Measurements from ENCODE around the gene ZFAND3.
"Not testable (repeated sequence)": the region's sequence is repeated elsewhere in the genome, so short reads cannot be mapped to it uniquely, and the experiment has no call there.

The ZFAND3 gene

DNA sequence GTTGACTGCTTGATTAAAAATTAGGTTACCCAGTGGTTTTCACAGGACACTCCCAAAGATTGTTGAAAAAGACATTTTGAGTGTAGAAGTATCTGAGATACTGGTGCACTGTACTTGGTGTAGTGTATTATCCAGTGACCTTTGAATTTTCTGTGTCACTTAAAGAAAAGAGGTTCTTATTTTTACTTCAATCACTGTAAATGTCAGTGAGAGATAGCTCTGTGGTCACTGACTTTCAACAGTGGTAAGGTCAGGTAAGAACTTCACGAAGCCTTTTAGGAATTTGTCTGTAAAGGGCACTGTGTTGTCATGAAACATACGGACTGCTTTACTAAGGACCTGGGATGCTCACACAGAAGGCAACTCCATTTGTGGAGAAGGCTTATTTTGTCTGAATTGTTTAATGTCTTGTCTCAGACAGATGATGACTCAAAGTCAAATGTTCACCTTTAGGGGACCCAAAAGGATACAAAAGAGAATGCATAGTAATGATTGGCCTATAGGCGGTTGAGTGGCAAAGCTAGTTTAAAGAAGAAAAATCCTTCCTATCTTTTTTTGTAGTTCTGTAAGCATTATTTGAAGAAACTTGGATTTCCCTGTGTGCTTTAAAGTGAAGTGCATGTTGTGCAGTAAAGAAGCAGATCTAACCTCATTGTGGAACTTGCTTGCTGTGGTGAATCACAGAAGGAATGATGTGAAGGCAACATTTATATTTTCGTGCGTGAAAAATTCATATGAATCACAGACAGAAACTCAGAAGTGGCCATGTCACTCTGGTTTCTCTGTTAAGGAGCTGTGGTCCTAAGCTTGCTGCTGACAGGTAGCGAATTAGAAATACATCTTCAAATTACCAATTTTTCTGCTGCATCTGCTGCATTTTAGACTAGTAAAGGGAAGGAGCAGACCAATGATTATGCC lies 47.3 kb downstream of the ZFAND3 start:
- no peak for DNase-seq

DNA sequence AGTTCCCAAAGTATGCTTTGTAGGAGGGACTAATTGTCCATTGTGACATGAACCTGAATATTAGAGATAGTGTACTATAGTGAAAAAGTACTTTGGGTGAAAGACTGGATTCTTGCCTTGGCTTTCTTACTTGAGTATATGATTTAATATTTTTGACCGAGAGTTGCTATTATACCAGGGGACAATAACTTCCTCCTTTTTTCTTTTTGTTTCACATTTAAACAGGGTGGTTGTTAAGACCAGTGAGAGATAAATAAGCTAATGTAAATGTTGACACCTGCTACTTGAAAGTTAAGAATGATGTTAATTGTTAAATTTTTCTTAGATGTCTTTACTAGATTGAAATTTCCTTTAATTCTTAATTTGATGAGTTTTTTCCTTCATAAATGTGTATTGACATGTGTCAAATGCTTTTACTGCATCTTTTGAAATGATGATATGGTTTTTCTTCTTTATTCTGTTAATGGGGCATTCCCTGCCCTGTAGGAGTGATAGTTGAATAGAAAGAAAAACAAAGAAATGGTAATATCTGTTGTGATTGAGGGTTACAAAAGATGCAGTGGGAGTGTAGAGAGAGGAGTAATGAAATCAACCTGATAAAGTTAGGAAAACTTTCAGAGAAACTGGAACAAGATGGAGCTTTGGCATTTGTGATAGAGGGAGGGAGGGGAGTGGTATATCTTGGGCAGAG lies 48.4 kb downstream of the ZFAND3 start:
- no peak for DNase-seq

DNA sequence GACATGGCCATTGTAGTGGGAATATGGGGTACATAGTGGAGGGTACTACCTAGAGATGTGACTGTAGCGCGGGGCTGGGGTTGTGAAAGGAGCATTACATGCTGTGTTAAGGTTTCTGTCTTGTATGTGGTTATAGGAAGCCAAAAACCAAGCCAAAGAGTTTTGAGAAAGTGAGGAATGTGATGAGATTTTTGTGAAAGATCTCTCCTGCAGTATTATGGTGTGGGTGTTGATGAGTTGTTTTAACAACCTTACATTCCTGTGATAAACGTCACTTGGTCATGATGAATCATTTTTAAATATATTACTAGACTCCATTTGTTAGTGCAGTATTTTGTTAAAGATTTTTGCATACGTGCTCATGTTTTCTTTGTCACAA lies 48.9 kb downstream of the ZFAND3 start:
- DNase-seq: no peak

DNA sequence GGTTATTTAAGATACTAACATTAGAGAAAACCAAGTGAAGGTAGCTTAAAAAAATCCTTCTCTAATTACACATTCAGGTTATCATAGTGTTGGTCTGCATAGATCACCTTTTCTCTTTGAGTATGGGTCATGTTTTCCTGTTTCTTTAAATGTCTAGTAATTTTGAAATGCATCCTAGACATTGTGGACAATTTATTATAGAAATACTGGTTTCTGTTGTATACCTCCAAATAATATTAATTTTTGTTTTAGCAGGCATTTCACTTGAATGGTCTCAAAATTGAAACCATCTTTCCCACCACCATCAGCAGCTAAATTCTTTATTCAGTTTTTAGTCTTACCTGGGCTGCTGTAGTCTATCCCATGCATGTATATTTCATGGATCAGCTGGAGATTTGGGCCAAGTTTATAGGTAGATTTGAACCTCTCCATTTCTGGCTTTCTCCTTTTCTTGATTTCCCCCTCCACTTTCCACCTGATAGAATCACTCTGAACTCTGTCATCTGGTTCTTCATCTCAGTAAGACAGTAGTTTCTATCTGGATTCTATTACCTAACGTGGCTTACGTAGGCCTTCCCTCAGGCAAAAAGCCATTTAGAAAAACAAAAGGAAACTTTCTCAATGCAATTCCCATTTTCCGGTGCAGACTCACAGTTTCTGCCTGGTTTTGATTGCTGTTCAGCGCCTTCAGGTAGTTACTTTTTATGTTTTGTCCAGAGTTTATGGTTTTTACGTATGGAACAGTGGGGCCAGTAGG lies 52.3 kb downstream of the ZFAND3 start:
- DNase-seq: no peak

DNA sequence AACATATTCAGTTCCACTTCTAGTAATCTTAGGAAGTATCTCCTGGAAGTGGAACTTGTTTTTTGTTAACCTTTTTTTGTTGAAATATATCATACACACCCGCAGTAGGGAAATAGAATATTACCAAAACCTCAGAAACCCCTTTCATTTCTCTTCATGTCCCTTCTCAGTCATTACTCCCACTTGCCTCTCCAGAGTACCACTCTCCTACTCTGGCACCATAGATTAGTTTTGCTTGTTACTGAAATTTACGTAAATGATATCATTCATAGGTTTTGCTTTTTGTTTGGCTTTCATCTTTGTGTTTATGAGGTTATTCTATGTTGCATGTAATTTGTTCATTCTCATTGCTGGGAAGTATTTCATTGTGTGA lies 52.8 kb downstream of the ZFAND3 start:
- no peak for DNase-seq

DNA sequence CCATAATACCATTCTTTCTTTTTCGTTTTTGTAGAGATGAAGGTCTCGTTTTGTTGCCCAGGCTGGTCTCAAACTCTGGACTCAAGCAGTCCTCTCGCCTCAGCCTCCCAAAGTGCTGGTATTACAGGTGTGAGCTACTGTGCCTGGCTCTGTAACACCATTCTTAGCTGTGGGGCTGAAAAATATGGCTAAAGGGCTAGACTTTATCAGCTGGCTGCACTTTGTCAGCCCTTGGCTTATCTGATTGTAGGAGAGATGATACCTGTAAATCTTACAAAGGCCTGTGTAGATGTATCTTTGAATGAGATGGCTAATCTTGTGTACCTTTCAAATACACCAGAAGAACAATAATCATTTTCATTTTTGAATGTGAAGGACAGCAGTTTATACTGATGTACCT lies 55.2 kb downstream of the ZFAND3 start:
- no peak for DNase-seq

DNA sequence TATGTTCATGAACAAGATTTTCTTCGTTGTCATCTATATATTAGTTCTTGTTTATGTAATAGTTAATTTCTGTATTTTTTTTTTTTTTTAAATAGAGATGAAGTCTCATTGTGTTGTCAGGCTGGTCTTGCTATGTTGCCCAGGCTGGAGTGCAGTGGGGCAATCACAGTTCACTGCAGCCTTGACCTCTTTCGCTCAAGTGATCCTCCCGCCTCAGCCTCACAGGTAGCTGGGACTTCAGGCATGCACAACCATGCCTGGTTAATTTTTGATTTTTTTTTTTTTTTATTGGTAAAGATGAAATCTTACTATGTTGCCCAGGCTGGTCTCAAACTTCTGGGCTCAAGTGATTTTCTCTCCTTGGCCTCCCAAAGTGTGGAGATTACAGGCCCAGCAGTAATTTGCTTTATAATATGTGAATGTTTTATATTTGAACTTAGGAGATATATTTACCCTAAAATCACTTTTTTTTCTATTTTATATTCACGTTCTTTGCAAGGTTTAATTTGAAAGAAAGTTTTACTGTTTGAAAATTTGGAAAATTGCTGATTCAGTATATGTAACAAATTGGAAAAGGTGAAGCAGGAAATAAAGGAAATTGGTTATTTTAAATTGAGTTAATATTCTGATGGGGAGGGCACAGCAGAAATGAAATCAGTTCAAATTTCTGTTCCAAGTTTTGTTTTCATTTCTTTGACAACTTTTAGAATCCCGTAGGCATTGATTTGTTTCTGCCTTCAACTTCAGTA lies 56.2 kb downstream of the ZFAND3 start:
- DNase-seq: no peak

DNA sequence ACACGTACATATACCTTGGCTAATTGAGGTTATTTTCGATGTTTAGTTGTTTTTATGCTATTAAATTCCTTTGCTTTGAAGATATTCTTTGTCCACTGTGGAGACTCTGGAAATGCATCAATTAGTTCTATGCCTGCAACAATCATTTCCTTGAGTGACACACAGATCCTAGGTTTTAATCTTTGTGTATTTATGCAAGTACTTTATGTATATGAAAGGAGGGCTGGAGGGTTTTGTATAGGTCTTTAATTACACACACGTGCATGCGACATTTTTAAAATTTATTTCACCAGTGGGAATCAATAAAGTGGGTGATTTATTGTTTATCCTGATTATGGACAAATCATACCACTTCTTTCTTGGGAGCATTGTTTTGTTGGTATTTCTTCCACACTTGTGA lies 57.3 kb downstream of the ZFAND3 start:
- no peak for DNase-seq

DNA sequence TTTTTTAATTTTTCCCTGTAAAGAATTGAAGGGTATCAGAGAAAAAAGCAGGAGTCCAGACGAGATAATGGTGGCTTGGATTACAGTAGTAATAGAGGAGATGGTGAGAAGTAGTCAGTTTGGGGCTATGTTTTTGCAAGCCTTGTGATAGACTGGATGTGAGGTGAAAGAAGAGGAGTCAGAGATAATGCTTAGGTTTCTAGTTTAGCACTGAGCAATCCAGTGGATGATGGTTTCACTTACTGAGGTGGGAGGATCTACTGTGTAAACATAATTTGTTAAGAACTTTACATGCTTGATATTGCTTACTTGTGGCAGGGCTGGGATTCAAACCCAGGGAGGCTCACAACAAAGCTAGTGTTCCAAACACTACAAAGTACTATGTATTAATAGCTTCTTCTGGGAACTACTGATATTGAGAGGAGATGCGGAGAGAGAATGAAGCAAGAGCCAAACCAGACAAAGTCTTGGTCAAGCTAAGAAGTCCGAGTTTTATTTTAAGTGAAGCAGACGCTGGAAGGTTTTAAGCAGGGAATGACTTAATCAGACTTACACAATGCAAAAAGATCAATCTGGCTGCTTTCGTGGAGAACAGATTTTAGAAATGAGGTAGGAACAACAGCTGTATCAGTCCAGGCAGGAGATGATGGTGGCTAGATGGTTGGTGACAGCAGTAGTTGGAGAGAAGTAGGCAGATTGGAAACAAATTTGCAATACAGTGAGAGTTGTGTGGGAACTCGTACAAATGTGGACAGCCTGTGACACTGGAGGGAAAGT lies 58.0 kb downstream of the ZFAND3 start:
- DNase-seq: no peak

DNA sequence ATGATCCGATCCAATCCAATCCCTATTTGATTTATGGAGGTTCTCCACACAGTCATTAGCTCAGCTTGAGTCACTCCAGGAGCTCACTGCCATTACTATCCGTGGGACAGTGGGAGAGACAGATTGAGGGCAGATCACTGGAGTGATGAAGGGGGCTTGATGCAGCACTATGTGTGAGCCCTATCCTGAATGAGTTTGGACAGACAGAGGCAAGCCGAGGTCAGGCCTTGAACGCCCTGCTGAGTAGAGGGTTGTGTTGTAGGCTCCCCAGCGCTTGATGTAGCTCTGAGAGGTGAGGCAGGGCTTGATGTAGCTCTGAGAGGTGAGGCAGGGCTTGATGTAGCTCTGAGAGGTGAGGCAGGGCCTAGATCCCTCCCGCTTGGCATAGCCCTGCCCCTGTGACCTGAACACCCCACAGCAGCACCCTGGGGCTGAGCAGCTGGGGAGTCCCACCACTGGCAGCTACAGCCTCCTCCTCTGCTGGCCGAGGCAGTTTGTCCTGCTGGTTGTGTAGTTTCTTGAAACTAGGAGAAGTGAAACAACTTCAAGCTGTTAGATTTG lies 58.7 kb downstream of the ZFAND3 start:
- no peak for DNase-seq

DNA sequence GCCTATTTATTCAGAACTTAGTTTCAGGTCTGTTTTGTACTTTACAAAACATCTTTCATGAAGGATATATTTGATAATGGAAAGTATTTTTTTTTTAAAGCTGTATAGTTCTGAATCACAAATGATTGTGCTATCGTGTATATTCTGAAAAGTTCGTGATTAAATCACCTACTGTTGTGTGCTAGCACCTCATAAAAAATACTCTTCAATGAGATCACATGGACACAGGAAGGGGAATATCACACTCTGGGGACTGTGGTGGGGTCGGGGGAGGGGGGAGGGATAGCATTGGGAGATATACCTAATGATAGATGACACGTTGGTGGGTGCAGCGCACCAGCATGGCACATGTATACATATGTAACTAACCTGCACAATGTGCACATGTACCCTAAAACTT lies 61.1 kb downstream of the ZFAND3 start:
- not testable (repeated sequence) for DNase-seq

DNA sequence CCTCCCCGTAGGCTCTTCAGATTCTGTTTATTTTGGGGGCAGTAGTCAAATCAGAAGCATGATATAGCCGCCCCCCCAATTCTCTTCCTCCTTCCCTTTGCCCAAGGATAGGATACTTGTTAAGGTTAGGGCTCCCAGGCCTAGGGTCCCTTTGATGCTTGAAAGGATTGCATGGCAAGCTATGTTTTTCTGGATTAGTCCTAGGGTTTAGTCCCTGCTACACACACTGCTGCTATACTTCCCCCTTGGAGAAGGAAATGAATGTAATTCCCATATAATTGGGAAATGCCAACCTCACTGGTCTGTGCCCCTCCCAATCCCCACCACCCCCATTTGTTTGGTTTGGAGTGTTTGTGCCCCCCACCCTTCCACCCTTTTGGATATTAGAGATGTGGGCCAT lies 62.8 kb downstream of the ZFAND3 start:
- no peak for DNase-seq

DNA sequence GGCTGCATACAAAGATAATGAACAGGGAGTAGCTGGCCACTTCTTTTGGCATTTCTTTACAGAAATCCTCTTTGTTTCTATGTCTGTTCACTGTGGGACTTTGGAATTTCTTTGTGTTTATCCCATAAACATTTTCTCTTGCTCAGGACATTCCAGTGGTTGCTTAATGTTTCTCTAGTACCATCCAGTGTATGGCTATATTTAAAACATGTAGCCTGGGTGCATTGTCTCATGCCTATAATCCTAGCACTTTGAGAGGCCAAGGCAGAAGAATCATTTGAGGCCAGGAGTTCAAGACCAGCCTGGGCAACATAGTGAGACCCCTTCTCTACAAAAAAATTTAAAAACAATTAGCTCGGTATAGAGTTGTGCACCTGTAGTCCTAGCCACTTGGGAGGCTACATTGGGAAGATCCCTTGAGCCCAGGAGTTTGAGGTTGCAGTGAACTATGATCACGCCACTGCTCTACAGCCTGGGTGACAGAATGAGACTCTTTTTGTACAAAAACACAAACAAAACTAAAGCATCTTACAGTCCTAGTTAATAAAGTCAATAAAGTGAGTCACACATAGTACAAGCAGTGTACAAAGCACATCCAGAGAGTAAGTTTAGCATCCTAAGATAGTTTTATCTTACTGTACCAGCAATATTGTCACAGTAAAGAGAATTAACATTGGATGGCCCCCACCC lies 63.3 kb downstream of the ZFAND3 start:
- no peak for DNase-seq

DNA sequence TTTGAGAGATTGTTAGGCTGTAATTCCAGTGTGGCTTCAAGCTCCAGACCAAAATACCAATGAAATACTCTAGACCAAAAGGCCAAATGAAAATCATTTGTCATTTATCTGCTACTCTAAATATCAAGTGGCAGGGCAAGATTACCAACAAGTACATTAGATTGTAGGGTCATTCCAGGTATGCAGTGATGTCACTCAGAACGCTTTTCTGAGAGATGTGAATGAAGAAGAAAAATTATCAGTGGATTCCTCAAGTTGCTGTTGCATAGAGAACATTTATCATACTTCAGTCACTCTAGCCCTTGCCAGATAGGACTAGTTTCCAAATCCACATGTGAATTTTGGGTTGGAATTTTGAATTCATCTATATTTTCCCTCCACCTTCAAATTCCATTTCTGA lies 65.0 kb downstream of the ZFAND3 start:
- DNase-seq: no peak

DNA sequence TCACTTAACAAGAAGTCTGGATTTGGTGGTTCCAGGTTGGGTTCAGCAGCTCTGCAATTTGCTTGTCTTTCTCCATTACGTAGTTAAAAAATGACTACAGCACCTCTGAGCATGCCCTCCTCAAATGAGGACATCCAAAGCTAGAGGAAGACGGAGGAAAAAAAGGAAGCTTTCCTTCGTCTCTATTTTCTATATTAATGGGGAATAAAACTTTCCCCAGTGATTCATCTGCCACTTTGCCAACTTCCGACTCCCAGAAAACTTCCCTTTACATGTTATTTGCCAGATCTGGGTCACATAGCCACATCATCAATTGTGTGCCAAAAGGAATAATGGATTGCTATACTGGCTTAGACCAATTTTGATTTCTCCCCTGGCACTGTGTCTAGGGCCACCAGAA lies 69.5 kb downstream of the ZFAND3 start:
- DNase-seq: no peak

DNA sequence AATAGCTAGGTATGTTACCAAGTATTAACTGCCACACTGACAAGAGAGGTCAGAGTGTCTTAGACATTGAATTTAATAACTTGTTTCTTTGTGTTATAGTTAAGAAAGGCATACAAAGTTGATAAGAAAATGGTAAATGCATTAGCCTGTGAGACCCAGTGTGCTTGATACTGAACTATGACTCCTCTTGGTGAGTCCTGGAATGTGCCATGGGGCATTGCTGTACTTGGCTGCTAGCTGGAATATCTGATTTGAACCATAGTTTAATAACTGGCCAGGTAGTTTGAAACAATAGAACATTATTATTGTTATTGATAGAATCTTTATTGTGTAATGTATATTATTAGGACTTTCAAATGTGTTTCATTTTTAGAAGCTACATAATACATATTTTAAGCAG lies 70.0 kb downstream of the ZFAND3 start:
- no peak for DNase-seq

DNA sequence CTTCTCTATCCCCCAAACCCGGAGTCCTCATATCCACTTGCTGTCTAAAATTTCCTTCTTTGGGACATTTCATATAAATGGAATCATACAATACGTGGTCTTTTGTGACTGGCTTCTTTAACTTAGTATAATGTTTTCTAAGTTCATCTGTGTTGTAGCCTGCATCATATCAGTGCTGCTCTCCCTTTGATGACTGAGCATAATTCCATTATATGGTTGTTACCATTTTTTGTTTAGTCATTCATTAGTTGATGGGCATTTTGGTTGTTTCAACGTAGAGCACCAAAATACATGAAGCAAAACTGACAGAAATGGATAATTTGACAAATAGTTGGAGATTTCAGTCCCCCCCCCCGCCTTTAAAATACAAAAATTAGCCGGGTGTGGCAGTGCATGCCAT lies 71.5 kb downstream of the ZFAND3 start:
- DNase-seq: no peak

DNA sequence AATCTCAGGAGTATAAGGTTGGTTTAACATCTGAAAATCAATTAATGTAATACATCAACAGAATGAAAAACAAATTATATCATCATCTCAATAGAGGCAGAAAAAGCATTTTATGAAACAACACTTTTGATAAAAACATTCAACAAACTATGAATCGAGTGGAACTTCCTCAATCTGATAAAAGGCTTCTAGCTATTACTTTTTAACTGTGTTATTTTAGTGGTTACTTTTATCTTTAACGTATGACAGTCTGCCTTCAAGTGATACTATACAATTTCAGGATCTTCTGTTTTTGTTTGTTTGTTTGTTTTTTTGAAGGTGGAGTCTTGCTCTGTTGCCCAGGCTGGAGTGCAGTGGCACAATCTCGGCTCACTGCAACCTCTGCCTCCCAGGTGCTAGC lies 73.7 kb downstream of the ZFAND3 start:
- no peak for DNase-seq

DNA sequence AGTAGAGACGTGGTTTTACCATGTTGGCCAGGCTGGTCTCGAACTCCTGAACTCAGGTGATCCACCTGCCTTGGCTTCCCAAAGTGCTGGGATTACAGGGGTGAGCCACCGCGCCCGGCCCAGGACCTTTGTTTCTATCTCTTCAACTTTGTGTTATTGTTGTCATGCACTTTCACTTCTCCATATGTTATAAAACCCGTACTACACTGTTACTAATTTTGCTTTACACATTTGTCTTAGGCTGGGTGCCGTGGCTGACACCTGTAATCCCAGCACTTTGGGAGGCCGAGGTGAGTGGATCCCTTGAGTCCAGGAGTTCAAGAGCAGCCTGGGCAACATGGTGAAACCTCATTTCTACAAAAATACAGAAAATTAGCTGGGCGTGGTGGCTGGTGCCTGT lies 74.2 kb downstream of the ZFAND3 start:
- not testable (repeated sequence) for DNase-seq

DNA sequence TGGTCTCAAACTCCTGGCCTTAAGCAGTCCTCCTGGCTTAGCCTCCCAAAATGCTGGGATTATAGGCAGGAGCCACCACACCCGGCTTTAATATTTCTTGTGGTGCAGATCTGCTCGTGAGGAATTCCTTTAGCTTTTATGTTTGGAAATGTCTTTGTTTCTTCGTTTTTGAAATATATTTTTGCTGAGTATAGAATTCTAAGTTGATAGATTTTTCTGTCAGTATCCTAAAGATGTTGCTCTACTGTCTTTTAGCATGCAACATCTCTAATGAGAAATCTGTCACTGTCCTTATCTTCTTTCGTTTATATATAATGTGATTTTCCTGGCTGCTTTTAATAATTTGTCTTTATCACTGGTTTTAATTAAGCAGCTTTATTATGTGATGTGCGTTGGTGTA lies 75.1 kb downstream of the ZFAND3 start:
- DNase-seq: no peak

DNA sequence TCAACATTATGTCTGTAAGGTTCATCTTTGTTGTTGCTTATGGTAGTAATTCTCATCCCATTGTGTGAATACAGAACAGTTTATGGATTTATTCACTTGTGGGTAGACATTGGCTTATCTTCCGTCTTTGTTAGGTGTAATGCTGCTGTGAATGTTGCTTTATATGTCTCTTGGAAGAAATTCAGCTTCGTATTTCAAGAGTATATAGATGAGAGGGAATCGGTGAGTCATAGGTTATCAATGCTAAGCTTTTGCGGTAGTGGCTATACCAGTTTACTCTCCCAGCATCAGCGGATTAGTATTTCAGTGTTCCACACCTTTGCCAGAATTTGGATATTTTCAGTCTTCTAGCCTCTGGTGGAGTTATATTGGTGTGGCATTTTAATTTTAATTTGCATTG lies 77.8 kb downstream of the ZFAND3 start:
- DNase-seq: no peak

Data from central memory CD4-positive, alpha-beta T cell (primary cell).